ENCODE data around the gene KMT2C. TPM values are rescaled to one million over a fixed set of nuclear protein-coding genes. Genes with fewer than 3 reads are reported as not detected.
A peak's percentile ranks its signal among the peaks of the same experiment; 100 is the strongest.

KMT2C gene
- total and polyA plus RNA-seq, 10 of the 15 experiments (the other 5 are each of a cell fraction or from before 2014, with no cell fraction given): 3.3 to 45.2 (median 19.2) TPM

DNA sequence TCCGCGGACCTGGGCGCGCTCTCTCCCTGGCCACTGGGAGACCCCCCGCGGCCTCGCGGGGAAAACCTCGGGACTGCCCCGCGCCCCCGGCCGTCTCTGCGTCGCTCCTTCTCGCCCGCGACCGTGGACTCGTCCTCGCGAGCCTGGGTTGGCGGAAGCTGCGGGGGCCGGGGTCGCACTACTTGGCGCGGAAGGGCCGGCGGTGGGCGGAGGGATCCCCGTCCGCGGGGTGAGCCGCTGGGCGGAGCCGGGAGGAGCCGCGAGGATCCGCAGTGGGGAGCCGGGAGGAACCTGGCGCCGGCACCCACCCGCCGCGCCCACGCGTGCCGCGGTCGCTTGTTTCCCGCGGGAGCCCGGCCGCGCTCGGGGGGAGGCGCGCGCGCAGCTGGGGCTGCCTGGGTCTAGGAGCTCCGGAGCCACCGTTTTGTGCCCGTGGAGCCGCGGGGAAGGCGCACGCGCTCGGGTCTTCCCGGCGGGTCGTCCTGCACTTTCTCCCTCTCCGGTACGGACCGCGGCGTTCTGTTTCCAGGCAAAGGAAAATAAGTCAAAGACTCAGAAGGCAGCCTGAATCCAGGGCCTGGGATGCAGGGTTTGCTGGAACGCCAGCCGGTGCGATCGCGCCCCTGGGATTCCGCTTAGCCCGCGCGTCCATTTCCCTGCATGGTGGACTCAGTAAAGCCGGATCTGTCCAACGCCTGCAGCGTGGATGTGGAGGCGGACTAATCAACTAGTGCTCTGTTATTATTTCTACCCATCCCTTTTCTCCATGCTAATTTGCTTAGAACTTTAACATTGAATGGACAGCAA is 28.7 kb upstream of the KMT2C start (continued):
- TF ChIP-seq, protein P1, sequence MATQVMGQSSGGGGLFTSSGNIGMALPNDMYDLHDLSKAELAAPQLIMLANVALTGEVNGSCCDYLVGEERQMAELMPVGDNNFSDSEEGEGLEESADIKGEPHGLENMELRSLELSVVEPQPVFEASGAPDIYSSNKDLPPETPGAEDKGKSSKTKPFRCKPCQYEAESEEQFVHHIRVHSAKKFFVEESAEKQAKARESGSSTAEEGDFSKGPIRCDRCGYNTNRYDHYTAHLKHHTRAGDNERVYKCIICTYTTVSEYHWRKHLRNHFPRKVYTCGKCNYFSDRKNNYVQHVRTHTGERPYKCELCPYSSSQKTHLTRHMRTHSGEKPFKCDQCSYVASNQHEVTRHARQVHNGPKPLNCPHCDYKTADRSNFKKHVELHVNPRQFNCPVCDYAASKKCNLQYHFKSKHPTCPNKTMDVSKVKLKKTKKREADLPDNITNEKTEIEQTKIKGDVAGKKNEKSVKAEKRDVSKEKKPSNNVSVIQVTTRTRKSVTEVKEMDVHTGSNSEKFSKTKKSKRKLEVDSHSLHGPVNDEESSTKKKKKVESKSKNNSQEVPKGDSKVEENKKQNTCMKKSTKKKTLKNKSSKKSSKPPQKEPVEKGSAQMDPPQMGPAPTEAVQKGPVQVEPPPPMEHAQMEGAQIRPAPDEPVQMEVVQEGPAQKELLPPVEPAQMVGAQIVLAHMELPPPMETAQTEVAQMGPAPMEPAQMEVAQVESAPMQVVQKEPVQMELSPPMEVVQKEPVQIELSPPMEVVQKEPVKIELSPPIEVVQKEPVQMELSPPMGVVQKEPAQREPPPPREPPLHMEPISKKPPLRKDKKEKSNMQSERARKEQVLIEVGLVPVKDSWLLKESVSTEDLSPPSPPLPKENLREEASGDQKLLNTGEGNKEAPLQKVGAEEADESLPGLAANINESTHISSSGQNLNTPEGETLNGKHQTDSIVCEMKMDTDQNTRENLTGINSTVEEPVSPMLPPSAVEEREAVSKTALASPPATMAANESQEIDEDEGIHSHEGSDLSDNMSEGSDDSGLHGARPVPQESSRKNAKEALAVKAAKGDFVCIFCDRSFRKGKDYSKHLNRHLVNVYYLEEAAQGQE (IDR thresholded peaks at IDR 0.05; ENCODE audit: low read depth, low read length): peak; percentile 39; the same call in 1 of the 2 replicates
- TF ChIP-seq, protein P2, sequence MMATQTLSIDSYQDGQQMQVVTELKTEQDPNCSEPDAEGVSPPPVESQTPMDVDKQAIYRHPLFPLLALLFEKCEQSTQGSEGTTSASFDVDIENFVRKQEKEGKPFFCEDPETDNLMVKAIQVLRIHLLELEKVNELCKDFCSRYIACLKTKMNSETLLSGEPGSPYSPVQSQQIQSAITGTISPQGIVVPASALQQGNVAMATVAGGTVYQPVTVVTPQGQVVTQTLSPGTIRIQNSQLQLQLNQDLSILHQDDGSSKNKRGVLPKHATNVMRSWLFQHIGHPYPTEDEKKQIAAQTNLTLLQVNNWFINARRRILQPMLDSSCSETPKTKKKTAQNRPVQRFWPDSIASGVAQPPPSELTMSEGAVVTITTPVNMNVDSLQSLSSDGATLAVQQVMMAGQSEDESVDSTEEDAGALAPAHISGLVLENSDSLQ (IDR thresholded peaks at IDR 0.05): no peak
- peak; percentile 56 for TF ChIP-seq CREM (IDR thresholded peaks at IDR 0.05; ENCODE audit: low read depth)
- TF ChIP-seq, protein P3, sequence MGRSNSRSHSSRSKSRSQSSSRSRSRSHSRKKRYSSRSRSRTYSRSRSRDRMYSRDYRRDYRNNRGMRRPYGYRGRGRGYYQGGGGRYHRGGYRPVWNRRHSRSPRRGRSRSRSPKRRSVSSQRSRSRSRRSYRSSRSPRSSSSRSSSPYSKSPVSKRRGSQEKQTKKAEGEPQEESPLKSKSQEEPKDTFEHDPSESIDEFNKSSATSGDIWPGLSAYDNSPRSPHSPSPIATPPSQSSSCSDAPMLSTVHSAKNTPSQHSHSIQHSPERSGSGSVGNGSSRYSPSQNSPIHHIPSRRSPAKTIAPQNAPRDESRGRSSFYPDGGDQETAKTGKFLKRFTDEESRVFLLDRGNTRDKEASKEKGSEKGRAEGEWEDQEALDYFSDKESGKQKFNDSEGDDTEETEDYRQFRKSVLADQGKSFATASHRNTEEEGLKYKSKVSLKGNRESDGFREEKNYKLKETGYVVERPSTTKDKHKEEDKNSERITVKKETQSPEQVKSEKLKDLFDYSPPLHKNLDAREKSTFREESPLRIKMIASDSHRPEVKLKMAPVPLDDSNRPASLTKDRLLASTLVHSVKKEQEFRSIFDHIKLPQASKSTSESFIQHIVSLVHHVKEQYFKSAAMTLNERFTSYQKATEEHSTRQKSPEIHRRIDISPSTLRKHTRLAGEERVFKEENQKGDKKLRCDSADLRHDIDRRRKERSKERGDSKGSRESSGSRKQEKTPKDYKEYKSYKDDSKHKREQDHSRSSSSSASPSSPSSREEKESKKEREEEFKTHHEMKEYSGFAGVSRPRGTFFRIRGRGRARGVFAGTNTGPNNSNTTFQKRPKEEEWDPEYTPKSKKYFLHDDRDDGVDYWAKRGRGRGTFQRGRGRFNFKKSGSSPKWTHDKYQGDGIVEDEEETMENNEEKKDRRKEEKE (IDR thresholded peaks at IDR 0.05): 0 out of 2 replicates have a peak, but pooled peaks have one; percentile 32
- TF ChIP-seq STAT1 (conservative IDR thresholded peaks at IDR 0.05): peak; percentile 24
- TF ChIP-seq MYB (IDR thresholded peaks at IDR 0.05; ENCODE audit: borderline replicate concordance, low read depth, low read length): no peak
- TF ChIP-seq NR2C2 (IDR thresholded peaks at IDR 0.05; ENCODE audit: borderline replicate concordance, control insufficient read depth, insufficient read length, low read depth): no peak
- TF ChIP-seq RUNX3 (IDR thresholded peaks at IDR 0.05; ENCODE audit: low read length): peak; percentile 73
- no peak for TF ChIP-seq ASH2L (IDR thresholded peaks at IDR 0.05; ENCODE audit: borderline replicate concordance, low read depth)
- TF ChIP-seq, protein P4, sequence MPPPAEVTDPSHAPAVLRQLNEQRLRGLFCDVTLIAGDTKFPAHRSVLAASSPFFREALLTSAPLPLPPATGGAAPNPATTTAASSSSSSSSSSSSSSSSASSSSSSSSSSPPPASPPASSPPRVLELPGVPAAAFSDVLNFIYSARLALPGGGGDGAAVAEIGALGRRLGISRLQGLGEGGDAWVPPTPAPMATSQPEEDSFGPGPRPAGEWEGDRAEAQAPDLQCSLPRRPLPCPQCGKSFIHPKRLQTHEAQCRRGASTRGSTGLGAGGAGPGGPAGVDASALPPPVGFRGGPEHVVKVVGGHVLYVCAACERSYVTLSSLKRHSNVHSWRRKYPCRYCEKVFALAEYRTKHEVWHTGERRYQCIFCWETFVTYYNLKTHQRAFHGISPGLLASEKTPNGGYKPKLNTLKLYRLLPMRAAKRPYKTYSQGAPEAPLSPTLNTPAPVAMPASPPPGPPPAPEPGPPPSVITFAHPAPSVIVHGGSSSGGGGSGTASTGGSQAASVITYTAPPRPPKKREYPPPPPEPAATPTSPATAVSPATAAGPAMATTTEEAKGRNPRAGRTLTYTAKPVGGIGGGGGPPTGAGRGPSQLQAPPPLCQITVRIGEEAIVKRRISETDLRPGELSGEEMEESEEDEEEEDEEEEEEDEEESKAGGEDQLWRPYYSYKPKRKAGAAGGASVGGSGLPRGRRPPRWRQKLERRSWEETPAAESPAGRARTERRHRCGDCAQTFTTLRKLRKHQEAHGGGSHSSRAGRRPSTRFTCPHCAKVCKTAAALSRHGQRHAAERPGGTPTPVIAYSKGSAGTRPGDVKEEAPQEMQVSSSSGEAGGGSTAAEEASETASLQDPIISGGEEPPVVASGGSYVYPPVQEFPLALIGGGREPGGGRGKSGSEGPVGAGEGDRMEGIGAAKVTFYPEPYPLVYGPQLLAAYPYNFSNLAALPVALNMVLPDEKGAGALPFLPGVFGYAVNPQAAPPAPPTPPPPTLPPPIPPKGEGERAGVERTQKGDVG (CRISPR knock-in tag; IDR thresholded peaks at IDR 0.05): no peak
- TF ChIP-seq IKZF1 (conservative IDR thresholded peaks at IDR 0.05): peak; percentile 99
- TF ChIP-seq CHD1 (IDR thresholded peaks at IDR 0.05; ENCODE audit: low read depth, low read length): no peak
- peak; percentile 70; the same call in 1 of the 2 replicates for TF ChIP-seq YY1 (IDR thresholded peaks at IDR 0.05; ENCODE audit: low read depth, low read length)
- TF ChIP-seq ESRRA (IDR thresholded peaks at IDR 0.05; ENCODE audit: low read length): no peak
- peak in 1 of 2 experiments; percentile 84; a peak in 2 of 3 replicates for TF ChIP-seq EGR1 (IDR thresholded peaks at IDR 0.05; ENCODE audit: borderline replicate concordance in 1 of 2, low read depth in 2 of 2, low read length in 2 of 2)
- no peak for TF ChIP-seq CEBPB (IDR thresholded peaks at IDR 0.05; ENCODE audit: borderline replicate concordance in 1 of 2, low read depth in 2 of 2, low read length in 2 of 2)

Measured in GM12878 (cell line).